ENCODE data around the gene CD52.
"Not testable (repeated sequence)": the region's sequence is repeated elsewhere in the genome, so short reads cannot be mapped to it uniquely, and the experiment has no call there.

Gene CD52

DNA sequence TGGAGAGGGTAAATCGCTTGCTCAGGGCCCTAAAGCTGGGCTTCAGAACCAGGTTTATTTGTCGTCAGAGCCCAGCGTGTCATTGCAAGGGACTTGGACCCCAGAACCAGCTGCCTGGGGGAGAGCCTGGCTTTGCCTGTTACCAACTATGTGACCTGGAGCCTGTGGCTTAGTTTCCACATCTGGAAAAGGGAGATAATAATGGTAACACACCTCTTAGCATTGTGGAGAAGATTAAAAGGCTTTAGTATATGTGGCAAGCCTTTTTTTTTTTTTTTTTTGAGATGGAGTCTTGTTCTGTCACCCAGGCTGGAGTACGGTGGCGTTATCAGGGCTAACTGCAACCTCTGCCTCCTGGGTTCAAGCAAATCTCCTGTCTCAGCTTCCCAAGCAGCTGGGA is 12.5 kb downstream of the CD52 start:
- no peak for DNase-seq (ENCODE audit: low read depth, low spot score)

DNA sequence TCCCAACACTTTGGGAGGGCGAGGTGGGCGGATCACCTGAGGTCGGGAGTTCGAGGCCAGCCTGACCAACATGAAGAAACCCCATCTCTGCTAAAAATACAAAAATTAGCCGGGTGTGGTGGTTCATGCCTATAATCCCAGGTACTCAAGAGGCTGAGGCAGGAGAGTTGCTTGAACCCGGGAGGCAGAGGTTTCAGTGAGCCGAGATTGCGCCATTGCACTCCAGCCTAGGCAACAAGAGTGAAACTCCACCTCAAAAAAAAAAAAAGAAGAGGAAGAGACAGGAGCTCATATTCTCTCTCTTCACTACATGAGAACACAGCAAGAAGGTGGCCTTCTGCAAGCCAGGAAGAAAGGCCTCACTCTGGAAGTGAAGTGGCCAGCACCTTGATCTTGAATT is 15.6 kb downstream of the CD52 start:
- not testable (repeated sequence) for DNase-seq (ENCODE audit: low read depth, low spot score)

DNA sequence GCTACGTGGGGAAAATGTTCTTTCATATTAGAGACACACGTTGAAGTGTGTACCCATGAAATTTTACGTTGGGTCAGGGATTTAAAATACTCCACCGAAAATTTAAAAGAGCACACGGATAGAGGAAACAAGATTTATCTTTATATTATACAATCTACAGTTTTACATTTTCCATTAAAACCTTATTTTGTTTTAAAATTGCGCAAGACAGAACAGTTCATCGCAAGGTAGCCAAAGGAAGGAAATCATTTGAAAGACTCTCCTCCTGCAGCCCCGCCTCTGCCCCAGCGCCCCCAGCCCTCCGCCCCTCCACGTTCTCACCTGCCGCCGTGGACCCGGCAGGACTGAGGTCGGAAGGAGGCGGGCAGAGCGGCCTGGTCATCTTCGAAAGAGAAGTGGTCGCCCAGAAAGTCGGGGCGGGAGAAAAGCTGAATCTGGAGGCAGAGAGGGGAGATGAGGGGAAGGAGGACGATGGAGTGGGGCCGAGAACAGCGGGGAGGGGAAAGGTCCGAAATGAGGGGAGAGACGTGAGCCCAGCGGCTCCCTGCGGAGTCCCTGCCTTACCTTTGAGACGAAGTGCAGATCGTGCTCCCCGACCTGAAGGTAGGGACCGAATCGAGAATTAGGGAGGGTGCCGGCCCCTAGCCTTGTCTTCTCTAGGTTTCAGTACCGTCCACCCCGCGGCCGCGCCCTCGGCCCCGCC is 18.2 kb downstream of the CD52 start:
- DNase-seq (ENCODE audit: low read depth, low spot score) = no peak

DNA sequence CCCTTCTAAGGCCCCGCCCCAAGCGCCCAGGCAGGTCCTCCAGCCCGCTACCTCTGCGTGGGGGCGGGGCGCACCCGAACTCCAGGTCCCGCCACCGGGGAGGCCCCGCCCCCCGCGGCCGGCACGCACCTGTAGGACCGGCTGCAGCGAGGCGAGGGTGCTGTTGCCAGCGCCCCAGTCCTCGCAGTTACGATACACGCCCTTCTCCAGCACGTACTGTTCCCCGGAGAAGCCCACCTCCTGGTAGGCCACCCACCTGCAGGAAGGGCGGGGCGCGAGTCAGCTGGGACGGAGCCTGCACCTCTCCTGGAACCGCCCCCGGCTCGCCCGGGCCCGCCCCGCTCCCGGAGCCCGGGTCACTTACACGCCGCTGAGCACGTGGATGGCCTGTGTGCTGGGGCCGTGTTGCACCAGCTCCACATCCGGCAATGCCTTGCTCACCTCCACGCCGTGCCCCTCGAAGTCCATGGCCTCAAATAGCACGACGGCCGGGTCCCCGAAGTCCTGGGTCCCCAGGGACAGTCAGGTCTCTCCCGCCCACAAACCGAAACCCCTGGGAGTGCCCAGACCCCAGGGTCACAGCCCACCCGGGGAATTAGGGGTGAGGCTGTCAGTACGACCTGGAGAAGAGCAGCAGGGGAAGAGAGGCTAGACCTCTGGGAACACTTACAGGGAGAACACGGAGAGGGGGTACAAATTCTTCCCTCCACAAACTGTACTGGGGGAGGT is 18.9 kb downstream of the CD52 start:
- DNase-seq (ENCODE audit: low read depth, low spot score) = peak; percentile 65

DNA sequence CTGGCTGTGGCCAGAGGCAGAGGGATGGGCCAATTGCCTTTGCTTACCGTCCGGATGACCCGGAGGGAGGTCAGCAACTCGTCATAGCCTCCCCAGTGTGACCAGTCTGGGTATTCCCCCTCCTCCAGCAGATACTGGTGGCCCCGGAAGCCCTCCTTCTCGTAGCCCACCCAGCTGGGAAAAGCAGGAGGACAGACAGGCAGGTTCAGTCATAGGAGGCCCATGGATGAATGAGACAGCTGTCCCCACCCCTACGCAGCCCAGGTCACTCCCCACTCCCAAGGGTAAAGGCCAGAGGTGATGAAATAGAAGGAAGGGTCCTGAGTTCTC is 19.4 kb downstream of the CD52 start:
- no peak for DNase-seq (ENCODE audit: low read depth, low spot score)

DNA sequence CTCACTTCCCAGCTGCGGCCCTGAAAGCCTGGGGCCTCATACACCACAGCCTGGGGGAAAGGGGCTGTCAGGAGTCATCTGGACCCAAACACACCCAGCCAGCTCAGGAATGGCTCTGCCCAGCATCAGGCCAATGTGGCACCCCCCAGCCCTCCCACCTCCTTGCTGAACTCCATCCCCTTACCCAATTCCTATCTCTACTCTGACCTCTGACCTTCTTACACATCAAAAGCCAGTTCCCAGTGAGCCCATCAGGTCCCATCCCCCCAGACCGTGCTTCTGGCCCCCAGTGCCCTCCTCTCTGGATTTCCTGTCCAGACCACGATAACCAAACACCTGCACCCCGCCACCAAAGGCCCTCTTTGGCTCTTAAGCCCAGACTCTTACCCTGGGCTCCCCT is 19.9 kb downstream of the CD52 start:
- no peak for DNase-seq (ENCODE audit: low read depth, low spot score)

DNA sequence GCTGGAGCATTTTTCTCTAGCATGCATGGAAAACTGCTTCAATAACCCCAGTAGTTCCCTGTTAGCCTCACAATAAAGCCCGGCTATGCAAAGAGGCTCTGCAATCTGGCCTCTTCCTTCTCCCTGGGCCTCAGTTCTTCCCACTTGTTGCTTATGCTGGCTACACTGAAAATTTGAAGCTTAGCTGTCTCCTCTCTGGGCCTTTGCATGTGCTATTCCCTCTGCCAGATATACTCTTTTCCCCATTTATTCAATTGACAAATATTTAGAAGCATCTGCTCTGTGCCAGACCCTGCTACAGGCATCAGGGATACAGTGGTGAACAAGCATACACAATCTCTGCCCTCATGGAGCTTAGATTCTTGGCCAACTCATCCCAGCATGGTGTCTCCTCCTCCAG is 20.9 kb downstream of the CD52 start:
- no peak for DNase-seq (ENCODE audit: low read depth, low spot score)

DNA sequence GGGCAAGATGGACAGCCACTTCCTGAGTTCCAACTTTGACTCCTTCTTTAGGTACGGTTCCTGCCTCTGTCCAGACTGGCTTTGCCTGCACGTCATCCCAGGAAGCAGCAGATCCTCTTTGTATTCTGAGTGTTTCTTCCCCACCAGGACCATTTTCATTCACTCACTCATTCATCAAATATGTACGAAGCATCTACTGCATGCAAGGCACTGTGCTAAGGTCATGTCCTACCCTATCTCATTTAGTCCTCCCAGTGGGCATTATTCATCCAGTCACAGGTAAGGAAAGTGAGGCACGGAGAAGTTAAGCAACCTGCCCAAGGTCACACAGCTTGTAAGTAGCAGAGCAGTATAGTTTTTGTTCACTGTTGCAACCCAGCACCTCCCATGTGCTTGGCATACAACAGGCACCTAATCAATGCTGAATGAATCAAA is 22.3 kb downstream of the CD52 start:
- no peak for DNase-seq (ENCODE audit: low read depth, low spot score)

DNA sequence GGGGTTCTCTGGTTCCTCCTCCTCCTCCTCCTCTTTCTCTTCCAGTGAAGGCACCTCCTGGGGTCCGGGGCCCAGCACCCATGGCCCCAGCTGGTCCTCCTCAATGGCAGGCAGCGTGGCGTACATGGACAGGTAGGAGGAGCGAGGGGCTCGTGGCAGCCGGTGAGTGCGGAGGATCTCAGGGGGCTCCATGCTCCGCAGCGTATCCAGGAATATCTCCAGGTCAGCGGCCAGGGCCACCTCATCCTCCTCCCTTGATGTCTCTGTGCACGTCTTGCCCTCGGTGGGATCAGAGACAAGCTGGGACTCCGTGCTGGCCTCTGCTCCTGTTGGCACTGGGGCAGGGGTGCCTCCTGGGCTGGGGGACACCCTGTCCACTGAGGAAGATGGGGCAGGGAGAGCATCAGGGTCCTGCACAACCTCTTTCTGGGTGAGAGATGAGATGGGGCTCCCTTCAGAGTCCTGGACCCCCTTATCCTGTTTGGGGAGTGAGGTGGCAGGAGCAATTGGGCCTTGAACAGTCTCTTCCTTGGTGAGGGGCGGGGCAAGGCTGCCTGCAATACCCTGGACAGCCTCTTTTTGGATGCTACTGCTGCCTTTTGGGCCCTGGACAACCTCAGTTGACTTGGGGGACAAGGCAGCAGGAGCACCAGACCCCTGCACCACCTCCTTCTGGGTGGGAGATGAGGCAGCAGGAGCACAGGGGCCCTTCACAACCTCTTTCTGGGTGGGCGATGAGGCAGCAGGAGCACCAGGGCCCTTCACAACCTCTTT is 26.6 kb downstream of the CD52 start:
- DNase-seq (ENCODE audit: low read depth, low spot score) = no peak

DNA sequence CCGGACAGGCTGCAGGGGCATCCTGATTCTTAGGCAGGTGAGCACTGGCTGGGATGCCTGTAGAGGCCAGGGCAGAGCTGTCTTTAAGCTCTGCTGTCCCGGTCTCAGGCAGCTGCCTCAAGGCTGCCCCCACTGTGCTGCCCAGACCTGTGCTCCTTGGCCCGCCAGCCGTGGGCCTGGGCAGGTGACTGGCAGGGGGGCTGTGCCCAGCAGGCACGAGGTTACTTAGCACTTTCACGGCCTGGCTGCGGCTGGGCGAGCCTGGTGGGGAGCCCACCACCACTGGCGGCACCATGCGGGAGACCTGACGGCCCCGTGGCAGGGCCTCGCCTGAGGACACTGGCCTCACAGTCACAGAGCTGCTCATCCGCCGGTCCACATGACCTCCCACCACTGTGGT is 28.0 kb downstream of the CD52 start:
- DNase-seq (ENCODE audit: low read depth, low spot score) = no peak

DNA sequence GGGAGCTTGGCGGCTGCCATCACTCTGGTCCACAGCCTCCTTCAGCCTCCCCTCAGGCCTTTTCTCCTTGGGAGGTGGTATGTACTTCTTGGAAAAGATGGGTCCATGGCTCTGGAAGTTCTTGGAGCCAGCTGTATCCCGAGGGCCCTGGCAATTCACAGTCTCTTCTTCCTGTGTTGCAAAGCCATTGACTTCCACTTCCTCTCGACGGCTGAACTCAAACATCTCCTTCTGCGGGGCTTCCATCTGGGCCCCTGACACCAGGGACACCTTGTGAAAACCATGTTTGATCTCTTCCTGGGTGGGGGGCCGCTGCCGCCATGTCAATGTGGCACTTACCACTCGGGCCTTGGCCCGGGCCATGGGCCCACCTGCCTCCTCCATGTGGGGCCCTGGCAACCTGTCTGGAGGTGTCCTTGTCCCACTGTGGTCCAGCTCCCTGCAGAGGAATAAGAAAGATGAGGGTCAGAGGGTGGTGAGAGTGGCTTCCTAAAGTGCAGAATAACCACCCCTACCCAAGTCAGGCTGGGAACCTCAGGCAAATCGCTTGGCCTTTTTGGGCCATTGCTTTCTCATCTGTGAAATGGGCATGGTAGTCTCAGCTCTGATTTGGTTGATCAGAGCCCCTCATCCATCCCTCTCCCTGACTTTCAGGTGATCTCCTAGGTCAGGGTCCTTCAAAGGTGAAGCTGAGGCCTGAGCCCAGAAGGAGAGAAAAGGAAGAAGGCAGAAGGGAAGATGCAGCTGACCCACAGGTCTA is 28.7 kb downstream of the CD52 start:
- DNase-seq (ENCODE audit: low read depth, low spot score) = no peak

DNA sequence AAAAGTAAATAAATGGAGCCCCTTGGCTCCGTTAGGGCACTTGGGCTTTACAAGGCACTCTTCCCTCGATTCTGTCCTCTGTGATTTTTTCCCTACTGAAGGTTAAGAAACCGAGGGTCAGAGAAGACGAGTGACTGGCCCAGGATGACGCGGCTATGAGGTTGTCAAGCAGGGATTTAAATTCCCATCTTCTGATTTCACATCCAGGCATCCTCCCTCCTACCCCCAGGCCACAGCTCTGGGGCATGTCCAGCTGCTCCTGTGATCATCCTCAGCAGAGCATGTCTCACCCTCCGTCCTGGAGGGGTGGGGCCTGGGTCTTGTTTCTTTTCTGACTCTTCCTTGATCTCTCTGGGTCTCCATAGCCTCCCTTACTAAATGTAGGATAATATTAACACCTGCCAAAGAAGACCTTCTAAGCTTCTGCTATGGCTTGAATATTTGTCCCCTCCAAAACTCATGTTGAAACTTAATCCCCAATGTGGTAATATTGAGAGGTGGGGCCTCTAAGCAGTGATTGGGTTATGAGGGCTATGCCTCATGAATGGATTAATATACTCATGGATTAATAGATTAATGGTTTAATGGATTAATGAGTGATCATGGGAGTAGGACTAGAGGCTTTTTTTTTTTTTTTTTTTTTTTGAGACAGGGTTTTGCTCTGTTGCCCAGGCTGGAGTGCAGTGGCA is 31.6 kb downstream of the CD52 start:
- DNase-seq (ENCODE audit: low read depth, low spot score) = no peak

DNA sequence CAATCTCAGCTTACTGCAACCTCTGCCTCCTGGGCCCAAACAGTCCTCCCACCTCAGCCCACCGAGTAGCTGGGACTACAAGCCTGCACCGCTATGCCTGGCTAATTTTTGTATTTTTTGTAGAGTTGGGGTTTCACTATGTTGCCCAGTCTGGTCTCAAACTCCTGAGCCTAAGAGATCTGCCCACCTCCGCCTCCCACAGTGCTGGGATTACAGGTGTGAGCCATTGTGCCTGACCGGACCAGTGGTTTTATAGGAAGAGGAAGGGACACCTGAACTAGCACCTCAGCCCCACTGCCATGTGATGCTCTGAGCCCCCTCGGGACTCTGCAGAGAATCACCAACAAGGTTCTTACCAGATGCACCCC is 32.1 kb downstream of the CD52 start:
- DNase-seq (ENCODE audit: low read depth, low spot score) = no peak

DNA sequence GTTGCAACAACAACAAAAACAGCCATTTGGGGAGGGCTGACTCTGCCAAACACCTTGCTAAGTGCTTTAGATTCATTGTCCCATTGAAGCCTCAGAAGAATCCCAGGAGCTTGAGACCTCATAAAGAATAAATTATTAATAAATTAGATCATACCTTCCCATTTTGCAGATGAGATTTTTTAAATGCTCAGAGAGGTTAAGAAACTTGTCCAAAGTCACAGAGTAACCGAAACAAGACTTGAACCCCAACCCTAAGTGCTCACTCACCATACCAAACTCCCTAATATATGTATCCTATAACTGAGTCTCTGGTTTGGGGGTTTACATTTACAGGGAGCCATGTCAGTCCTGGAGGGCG is 32.6 kb downstream of the CD52 start:
- DNase-seq (ENCODE audit: low read depth, low spot score) = no peak

DNA sequence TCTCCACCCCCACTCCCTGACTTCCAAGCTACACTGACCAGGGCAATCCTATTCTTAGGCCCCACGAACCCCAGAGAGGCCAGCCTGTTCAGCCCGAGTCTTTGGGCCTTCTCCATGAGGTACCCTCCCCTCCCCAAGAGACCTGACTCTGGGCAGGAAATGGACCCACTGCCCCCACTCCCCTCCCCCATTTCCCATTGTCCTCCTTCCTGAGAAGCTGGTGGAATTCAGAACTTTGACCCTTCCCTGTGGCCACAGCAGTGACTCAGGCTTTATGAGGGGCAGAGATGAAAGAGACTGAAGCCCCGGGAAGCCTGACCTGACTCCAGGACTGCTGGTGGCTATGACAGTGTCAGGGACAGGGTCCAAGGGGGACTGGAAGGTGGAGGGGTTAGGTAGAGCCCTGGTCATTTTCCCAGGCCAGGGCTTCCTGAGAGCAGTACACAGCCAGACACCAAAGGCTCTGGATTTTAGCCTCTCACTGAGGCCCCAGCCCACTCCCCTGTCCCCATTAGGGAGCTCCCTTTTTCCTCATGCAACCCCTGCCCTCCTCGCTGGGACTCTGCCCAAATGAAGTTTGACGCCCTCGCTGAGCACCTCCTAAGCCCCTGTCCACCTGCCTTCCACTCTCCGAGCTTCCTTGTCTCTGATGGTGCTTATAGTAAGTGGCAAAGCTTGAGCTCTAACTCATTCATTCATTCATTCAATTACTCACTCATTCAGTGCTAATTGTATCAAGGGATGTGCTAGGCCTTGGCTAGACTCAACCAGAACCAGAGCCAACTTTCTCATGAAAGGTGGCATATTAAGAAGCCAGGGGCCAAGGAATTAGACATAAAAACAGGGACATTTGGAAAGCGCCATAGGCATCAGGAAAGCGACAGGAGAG is 33.2 kb downstream of the CD52 start:
- DNase-seq (ENCODE audit: low read depth, low spot score) = no peak

DNA sequence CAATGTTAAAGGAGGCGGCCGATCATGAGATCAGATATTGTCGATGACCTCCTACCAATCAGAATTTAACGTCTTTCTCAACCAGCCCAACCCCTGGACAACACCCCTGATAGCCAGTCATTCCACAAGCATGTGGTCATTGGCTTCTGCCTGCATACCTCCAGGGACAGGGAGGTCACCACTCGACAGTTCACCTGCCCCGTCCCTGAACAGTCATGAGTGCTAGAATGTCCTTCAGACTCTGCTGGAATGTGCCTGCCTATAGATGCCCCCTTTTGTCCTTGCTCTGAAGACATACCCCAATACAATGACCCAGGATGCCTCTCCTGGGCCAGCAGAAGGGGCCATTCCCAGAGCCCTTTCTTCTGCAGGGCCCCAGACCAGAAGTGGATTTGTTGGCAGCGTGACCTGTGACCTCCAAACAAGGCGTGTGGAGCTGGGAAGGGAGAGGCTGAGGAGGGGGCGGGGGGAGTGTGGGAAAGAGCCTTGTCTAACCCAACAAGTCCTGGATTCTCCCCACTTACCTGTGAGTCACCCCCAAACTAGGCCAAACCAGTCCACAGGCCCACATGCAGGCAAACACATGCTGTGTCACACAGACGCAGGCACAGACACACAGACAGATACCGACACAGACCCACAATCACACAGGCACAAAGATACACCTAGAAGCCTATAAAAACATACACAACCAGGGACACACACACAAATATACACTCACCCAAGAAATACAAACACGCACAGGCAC is 34.0 kb downstream of the CD52 start:
- no peak for DNase-seq (ENCODE audit: low read depth, low spot score)

DNA sequence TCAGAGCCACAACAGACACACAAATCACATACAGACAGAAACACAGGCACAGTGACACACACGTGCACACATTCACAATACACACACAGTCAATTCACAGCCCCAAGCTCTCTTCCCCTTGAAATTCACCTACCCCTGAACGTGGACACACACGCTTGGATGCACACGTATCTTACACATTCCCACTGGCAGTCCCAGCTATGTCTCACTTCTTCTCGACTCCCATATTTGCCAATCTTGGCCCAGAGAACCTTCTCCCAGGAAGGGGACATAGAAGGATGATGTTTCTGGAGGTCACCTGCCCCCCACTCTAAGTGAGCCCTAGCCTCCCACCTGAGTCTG is 34.6 kb downstream of the CD52 start:
- no peak for DNase-seq (ENCODE audit: low read depth, low spot score)

DNA sequence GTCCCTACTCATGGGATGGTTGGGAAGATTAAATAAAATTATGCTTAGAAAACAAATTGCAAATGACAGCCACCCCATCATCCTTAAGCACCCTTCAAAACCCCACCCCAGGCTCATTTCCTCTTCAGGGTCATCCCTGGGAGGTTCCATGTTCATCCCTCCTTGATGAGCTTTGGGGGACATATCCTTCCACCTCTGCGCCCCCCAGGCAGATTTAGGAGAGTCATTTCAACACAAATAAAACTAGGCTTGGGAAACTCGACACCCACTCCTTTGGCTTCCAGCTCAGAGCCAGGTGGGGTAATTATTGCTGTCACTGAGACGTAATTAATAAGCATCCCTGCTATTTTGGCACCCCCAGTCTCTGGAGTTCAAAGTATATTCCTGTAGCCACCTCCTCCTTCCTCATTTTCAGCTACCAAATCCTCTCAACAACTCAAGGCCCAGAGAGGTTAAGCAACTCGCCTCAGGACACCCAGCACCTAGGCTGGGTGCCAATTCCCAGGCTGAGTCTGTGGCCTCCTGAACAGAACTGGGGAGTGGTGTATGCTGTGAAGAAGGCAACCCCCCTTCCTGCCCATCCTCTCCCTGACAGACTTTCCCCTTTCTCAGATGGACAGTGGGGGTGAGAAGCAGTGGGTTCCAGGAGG is 35.6 kb downstream of the CD52 start:
- DNase-seq (ENCODE audit: low read depth, low spot score) = no peak

DNA sequence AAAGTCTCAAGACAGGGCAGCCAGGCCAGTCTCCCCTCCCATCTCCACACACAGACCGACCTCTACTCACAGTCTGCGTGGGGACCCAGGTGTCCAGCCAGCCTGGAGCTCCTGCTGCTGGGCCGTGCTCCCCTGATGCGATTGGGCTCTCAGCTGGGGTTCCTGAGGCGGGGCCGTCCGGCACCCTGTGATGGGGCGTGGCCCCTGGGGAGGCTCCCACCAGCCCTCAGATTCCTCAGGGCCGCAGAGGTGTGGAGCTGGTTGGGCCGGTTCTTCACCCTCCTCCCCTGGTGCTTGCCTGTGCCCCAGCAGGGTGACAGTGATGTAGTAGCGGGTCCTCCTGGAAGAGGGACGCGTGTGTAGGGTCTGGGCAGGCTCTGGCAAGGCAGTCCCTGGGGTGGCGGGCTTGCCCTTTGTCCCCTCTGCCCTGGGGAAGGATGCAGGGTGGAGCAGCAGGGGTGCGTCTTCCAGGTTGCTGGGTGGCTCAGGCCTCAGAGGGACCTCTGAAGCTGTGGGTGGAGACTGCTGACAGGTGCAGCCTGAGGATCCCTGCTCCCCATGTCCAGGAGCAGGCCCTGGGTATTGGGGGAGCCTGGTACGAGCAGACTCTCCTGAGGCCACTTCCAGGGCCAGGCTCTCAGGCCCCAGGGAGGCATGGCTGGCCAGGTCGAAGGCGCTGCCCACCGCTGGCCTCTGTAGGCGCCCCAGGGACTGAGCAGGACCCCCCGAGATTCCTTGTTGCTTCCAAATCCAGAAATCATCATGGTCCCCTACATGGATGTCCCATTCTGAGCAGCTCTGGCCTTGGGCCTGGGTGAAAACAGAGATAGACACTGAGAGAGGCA is 36.4 kb downstream of the CD52 start, which contains the start of gene CRYBG2:
TSS of gene CRYBG2 (minus strand) at position 155 of the 845 bp plus-strand sequence. CDS start 7,473 bp downstream, outside the sequence.
- DNase-seq (ENCODE audit: low read depth, low spot score) = no peak

All from activated CD4-positive, CD25-positive, alpha-beta regulatory T cell treated with anti-CD3 and anti-CD28 coated beads, Interleukin-2, amount 50 U/mL, for 16 hours (primary cell).